C4-2B (cell line): Measurements from ENCODE around the gene TMEM175.
A peak's percentile ranks its signal among the peaks of the same experiment; 100 is the strongest.

Experiments
- H3K27ac ChIP-seq: fragments of 450-650 bp; 2 replicates; pipeline ENCODE4 v1.5.1; 2017
- ZFX ChIP-seq: fragments of 450-650 bp; IDR thresholded peaks from 2 replicates; pipeline ENCODE4 v1.6.1; 2017
- TF ChIP-seq, protein P1 (sequence below): fragments of 450-650 bp; conservative IDR thresholded peaks from 2 replicates; pipeline ENCODE4 v1.5.1; 2017; ENCODE audit warnings: mild to moderate bottlenecking

The TMEM175 gene

DNA sequence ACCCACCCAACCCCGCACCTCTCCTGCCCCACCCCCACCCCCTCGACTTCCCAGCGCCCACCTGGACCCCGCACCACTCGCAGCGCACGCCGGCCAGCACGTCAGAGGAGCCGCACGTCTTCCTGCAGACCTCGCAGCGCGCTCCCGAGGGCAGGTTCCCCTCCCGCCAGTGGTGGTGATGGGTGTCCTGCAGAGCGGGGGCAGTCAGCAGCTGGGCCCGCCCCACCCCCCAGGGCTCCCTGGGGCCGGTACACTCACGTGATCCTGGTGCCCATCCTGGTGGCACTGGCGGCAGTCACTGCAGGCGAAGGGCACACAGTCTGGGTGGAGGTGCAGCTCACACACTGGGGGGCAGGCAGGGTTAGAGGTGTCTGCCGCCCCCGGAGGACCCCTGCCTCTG, 36.0 kb downstream of the TMEM175 start:
- TF ChIP-seq, protein P1, sequence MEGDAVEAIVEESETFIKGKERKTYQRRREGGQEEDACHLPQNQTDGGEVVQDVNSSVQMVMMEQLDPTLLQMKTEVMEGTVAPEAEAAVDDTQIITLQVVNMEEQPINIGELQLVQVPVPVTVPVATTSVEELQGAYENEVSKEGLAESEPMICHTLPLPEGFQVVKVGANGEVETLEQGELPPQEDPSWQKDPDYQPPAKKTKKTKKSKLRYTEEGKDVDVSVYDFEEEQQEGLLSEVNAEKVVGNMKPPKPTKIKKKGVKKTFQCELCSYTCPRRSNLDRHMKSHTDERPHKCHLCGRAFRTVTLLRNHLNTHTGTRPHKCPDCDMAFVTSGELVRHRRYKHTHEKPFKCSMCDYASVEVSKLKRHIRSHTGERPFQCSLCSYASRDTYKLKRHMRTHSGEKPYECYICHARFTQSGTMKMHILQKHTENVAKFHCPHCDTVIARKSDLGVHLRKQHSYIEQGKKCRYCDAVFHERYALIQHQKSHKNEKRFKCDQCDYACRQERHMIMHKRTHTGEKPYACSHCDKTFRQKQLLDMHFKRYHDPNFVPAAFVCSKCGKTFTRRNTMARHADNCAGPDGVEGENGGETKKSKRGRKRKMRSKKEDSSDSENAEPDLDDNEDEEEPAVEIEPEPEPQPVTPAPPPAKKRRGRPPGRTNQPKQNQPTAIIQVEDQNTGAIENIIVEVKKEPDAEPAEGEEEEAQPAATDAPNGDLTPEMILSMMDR: no peak
- TF ChIP-seq ZFX: no peak
- no peak overlapping the region for H3K27ac ChIP-seq

DNA sequence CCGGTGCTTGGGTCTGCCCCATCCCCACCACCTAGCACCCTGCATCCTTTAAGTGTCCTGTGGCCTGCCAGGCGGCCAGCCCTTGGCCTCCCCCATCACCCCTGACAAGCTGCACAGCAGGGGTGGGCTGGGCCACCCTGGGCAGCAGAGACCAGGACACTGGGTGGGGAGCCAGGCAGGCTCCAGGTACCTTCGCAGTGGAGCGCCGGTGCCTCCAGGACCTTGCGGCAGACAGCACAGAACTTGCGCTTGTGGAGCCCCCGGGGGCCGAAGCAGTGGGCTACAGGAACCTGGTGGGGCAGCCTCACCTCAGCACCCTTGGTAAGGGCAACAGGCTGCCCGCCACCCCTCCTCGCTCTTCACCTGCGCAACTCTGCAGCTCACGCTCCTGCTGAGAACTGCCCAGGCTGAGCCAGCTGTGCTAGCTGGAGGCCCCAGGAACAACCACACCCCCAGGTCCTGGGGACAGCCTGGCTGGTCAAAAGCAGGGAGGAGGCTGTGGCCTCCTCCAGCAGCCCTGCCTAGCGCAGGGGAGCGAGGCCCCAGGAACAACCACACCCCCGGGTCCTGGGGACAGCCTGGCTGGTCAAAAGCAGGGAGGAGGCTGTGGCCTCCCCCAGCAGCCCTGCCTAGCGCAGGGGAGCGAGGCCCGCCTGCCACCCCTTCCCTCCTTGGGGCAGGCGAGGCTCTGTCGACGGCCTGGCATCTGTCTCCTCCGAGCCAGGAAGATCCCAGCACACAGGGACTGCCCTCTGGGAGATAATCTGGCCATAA, 36.5 kb downstream of the TMEM175 start:
- TF ChIP-seq ZFX: no peak
- TF ChIP-seq, protein P1: no peak
- no peak overlapping the region for H3K27ac ChIP-seq

DNA sequence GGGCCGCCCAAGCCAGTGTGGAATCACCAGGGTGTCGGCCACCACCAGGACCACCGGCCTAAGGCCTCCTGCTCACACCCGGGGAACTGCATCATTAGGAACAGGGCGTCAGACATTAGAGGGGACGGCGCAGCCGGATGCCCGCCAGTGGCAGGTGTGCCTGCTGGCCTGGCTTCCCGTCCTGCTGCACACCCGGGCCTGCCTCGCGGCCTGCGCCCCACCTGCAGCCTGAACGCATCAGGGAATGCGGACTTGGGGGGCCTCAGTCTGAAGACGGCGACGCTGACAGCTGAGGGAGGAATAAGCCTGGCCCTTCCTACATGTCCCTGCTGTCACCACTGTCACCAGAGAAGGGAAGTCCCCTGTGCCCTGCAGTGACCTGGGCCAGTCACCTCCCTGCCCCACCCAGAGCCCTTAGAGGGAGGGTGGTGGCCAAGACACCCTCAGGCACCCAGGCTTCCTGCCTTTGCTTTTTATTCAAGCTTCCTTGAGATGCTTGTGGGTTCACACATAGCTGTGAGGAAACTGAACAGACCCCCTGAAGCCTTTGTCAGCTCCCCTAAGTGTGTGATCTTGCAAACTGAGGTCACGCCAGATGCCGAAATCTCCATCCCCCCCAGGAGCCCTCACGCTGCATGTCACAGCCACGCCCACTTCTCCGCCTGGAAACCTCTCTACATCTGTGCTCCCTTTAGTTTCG, 37.9 kb downstream of the TMEM175 start:
- TF ChIP-seq, protein P1: no peak
- no peak for TF ChIP-seq ZFX
- H3K27ac ChIP-seq: no peak overlapping the region

DNA sequence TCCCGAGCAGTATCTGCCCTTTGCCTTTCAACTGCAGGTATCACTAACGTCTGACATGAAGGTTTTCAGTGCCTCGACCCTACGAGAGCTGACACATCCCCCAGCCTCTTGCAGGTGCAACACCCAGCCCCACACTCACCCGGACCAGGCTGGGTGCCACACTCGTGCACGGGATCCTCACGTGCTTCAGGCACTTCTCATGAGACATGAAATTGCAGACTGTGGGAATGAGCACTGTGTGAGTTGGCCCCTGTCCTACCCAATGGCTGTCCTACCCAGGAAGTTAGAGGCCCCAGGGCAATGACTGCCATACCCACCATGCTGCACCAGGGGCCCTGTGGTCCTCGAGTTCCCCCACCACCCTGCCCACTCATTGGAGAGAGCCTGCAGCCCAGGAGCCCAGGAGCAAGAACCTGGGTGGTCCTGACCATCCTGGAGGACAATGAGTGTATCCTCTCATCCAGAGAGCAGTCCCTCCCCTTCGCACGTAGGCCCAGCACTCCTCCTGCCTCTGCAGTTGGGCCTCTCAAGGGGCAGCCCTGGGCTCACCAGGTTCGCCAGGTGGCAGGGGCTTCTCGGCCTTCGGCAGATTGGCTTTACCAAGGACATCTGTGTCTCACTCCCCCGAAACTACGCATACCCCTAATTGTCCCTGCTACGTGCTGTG, 38.7 kb downstream of the TMEM175 start:
- TF ChIP-seq ZFX: no peak
- TF ChIP-seq, protein P1: no peak
- H3K27ac ChIP-seq: no peak overlapping the region

DNA sequence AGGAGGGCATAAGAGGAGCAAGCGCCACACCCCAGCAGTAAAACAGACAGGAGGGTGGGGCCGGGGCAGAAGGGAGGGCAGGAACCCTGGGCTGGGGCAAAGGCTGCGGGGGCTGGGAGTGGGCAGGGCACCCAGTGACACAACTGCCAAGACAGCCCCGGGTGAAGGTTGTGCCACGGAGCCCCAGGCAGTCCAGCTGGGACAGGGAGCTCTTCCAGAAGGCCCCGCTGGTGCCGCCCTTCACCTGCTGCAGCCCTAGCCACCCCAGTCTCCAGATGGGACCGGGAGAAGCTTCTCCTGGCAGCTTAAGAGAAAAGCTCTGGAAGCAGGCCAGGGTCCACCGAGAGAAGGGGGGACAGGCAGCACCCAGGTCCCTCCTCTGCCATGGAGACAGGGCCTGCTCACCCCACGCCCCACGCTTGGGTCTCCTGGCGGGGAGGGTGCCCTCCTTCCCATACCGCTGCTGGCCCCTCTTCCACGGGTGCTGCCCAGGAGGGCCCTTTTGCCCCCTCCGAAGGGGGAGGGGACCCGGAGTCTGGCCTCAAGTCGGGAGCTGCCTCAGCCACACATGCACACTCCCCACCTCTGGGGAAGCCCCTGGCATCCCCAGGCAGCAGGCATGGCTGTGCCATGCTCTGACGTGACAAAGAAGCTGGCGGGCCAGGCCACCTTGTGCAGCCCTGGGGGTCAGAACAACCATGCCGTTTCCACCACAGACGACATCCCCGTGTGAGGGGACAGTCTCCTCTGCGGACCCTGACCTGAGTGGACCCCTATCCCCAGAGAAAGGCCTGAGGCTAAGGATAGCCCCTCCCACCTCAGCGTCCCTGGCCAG, 39.6 kb downstream of the TMEM175 start:
- H3K27ac ChIP-seq: peak overlapping the region; percentile 55; the same call in 1 of the 2 replicates
- TF ChIP-seq, protein P1: no peak
- no peak for TF ChIP-seq ZFX

DNA sequence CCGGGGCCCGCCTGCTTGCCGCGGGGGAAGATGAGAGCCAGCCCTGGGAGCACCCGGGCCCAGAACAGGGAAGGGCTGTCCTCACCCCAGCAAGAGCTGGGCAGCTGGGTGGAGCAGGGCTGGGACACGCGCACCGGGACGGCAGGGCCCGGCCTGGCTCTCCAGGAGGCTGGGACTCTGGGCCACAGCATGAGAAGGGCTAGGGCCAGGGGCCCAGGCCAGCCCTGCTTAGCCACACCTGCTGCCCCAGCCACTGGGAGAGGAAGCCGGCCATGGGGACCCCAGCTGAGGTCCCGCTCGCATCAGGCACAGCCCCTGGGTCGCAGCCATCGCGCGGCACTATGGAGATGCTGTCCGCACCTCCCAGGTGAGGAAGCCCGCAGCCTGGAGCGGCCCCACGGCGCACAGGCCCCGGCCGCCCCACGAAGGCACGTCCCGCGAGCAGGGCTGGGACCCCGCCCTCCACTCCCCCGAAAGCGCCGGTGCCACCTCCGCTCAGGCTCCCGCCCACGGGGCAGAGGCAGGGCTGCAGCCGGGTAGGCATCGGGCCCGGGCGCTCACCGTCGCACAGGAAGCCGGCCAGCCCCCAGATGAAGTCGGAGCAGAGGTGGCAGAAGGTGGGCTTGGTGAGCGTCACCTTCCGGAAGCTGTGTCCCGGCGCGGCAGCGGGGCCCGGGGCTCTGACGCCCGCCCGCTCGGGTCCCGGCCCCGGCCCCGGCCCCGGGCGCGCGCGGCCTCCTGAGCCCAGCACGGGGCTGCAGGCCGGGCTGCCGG, 40.6 kb downstream of the TMEM175 start:
- TF ChIP-seq, protein P1: no peak
- TF ChIP-seq ZFX: peak; percentile 34; the same call in 1 of the 2 replicates
- peak overlapping the region; percentile 55 for H3K27ac ChIP-seq
